ENCODE measurements around the gene NXF1.
A peak's percentile ranks its signal among the peaks of the same experiment; 100 is the strongest.
"Not testable (repeated sequence)": the region's sequence is repeated elsewhere in the genome, so short reads cannot be mapped to it uniquely, and the experiment has no call there.

The NXF1 gene

GRCh38 chr11:62752994-62753735 lies 52.1 kb downstream of the NXF1 start:
- Histone ChIP-seq H3K4me3 (ENCODE audit: low read length, poor library complexity, severe bottlenecking) (peak overlapping the region; percentile 78), H3K36me3 (ENCODE audit: insufficient read depth, low read length) (no peaks in the 10 kb centered on the region), H3F3A (ENCODE audit: low read depth) (no peaks in the 10 kb centered on the region), H3K9me3 (ENCODE audit: insufficient read depth, low read depth, low read length) (no peaks in the 10 kb centered on the region), H3K79me2 (ENCODE audit: insufficient read depth, low read length) (peaks cover 19% of the 10 kb centered on the region; the same call in 1 of the 2 replicates), H4K20me1 (ENCODE audit: insufficient read depth, low read length, poor library complexity, severe bottlenecking) (peaks cover 5% of the 10 kb centered on the region), H3K9ac (ENCODE audit: low read depth, low read length, poor library complexity, severe bottlenecking) (peak overlapping the region; percentile 72), H3K27me3 (ENCODE audit: insufficient read depth, low read length, poor library complexity, severe bottlenecking) (no peaks in the 10 kb centered on the region), H3K9me2 (replicated peaks; ENCODE audit: low read depth, low read length) (no peaks in the 10 kb centered on the region), H3K4me2 (ENCODE audit: low read depth, low read length, poor library complexity, severe bottlenecking) (peak overlapping the region; percentile 84), H3K4me1 (ENCODE audit: insufficient read depth, low read length, poor library complexity, severe bottlenecking) (peaks cover 17% of the 10 kb centered on the region), H2AFZ (ENCODE audit: low read length) (no peak overlapping the region; the same call in 1 of the 2 replicates)
- TF ChIP-seq CTCF (conservative IDR thresholded peaks at IDR 0.05; ENCODE audit: low read length) (no peak), EZH2phosphoT487 (IDR thresholded peaks at IDR 0.05; ENCODE audit: borderline replicate concordance) (no peak)

DNA sequence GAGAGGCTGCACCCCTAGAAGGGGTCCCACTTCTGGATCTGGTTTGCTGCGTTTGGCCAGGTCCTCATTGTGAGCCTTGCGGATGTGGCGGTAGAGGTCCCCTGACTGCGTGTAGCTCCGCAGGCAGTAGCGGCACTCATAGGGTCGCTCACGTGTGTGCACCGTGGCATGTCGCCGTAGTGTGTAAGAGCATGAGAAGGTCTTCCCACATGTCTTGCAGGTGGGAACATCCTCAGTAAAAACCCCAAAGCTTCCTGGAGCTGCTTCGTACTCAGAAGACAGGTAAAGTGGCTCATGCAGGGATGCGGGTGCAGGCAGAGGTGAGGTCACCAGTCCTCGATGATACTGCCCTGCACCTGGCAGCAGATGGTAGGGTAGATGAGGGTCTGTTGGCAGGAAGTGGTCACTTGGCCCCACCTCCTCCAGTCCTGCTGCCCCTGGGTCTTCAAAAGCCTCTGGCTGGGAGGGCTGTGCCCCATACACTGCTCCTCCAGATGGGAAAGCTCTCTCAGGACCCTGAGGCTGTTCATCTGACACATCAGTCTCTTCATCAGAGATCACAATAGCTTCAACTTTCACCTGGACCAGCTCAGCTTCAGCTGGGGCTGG lies 53.0 kb downstream of the NXF1 start:
- H3K27me3 ChIP-seq (ENCODE audit: insufficient read depth, low read length, poor library complexity, severe bottlenecking), result no peaks in the 10 kb centered on the region
- H3K4me2 ChIP-seq (ENCODE audit: low read depth, low read length, poor library complexity, severe bottlenecking), result peak overlapping the region; percentile 84
- peak overlapping the region; percentile 72 for H3K9ac ChIP-seq (ENCODE audit: low read depth, low read length, poor library complexity, severe bottlenecking)
- TF ChIP-seq EZH2phosphoT487 (IDR thresholded peaks at IDR 0.05; ENCODE audit: borderline replicate concordance) (no peak), CTCF (conservative IDR thresholded peaks at IDR 0.05; ENCODE audit: low read length) (no peak)
- H4K20me1 ChIP-seq (ENCODE audit: insufficient read depth, low read length, poor library complexity, severe bottlenecking), result peaks cover 5% of the 10 kb centered on the region
- peaks cover 19% of the 10 kb centered on the region; the same call in 1 of the 2 replicates for H3K79me2 ChIP-seq (ENCODE audit: insufficient read depth, low read length)
- no peak overlapping the region for H3K4me3 ChIP-seq (ENCODE audit: low read length, poor library complexity, severe bottlenecking)
- H3K9me3 ChIP-seq (ENCODE audit: insufficient read depth, low read depth, low read length), result no peaks in the 10 kb centered on the region
- H3F3A ChIP-seq (ENCODE audit: low read depth), result no peaks in the 10 kb centered on the region
- H3K36me3 ChIP-seq (ENCODE audit: insufficient read depth, low read length), result no peaks in the 10 kb centered on the region
- no peak overlapping the region for H2AFZ ChIP-seq (ENCODE audit: low read length)
- H3K9me2 ChIP-seq (replicated peaks; ENCODE audit: low read depth, low read length), result no peaks in the 10 kb centered on the region
- H3K4me1 ChIP-seq (ENCODE audit: insufficient read depth, low read length, poor library complexity, severe bottlenecking), result peaks cover 17% of the 10 kb centered on the region

DNA sequence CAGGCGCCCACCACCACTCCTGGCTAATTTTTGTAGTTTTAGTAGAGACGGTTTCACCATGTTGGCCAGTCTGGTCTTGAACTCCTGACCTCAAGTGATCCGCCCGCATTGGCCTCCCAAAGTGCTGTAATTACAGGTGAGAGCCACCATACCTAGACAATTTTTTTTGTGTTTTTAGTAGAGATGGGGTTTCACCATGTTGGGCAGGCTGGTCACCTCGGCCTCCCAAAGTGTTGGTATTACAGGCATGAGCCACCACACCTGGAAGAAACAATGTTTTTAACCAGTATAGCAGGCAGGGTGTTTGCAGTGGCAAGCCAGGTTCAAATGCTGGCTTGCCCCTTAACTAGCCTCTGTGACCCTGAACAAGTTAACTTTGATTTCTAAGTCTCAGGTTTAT lies 55.3 kb downstream of the NXF1 start:
- H3K27me3 ChIP-seq (ENCODE audit: insufficient read depth, low read length, poor library complexity, severe bottlenecking); H3K9me3 ChIP-seq (ENCODE audit: insufficient read depth, low read depth, low read length); H3K4me2 ChIP-seq (ENCODE audit: low read depth, low read length, poor library complexity, severe bottlenecking); H3K9ac ChIP-seq (ENCODE audit: low read depth, low read length, poor library complexity, severe bottlenecking); H3F3A ChIP-seq (ENCODE audit: low read depth); H3K9me2 ChIP-seq (replicated peaks; ENCODE audit: low read depth, low read length); H3K36me3 ChIP-seq (ENCODE audit: insufficient read depth, low read length); H4K20me1 ChIP-seq (ENCODE audit: insufficient read depth, low read length, poor library complexity, severe bottlenecking); H2AFZ ChIP-seq (ENCODE audit: low read length); H3K4me3 ChIP-seq (ENCODE audit: low read length, poor library complexity, severe bottlenecking): not testable (repeated sequence)
- Histone ChIP-seq H3K4me1 (ENCODE audit: insufficient read depth, low read length, poor library complexity, severe bottlenecking) (peaks cover 17% of the 10 kb centered on the region), H3K79me2 (ENCODE audit: insufficient read depth, low read length) (peaks cover 19% of the 10 kb centered on the region; the same call in 1 of the 2 replicates)

All from Loucy (cell line).